Body of pancreas (tissue), 4 donors: Measurements from ENCODE around the gene COL6A3.

Source experiments
- CTCF ChIP-seq, 7 experiments: fragments of 450-650 bp in 4 of 7; fragments of 200-600 bp in 3 of 7; sonication (generic) in 3 of 7; IDR thresholded peaks; one replicate each; pipeline ENCODE4 v1.5.1; 2016 to 2019; ENCODE audit warnings: antibody characterized with exemption in 7 of 7
- POLR2A ChIP-seq, 3 donors: fragments of 450-650 bp; IDR thresholded peaks; one replicate each; pipeline ENCODE4 v1.6.1; 2016; ENCODE audit warnings: antibody characterized with exemption in 3 of 3, mild to moderate bottlenecking in 2 of 3

DNA sequence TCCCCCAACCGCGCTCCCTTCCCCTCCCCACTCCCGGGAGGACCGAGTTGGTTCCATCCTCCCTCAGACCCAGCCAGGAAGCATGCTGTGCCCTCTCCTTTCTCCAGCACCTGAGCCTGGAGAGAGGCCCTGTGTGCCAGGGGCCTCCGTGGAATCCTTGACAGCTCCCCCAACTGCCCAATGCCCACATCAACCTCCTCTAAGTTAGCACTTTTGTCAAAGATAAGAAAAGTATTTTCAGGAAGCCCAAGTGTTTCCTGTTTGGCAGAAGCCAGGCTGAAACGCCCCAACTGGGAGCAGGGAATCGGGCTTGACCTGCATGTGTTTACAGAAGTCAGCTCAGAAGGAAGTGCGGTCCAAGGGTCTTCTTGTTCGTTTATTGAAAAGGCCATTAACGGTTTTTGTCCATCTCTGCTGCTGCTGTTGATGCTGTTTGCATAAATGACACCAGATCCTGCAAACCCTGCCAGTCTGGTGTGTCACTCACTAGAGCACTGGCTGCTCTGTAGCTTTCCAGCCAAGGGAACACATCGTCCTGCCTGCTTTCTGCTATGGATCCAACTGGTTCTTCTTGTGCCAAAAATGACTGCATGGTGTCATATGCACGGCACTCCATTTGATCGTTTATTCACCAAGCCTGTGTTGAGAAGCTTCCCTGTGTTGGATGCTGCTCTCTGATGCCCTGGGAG, 35.4 kb upstream of the COL6A3 start:
- no peak for TF ChIP-seq CTCF (IDR thresholded peaks at IDR 0.05)
- no peak for TF ChIP-seq POLR2A (IDR thresholded peaks at IDR 0.05)
